Choroid plexus epithelial cell (primary cell): ENCODE results near the gene TSPAN2.
"Not testable (repeated sequence)": the region's sequence is repeated elsewhere in the genome, so short reads cannot be mapped to it uniquely, and the experiment has no call there.

Experiments used
- DNase-seq: peaks from one replicate; pipeline ENCODE4 v3.0.0-alpha.2; 2010; ENCODE audit warnings: low read depth
- H3K4me3 ChIP-seq: 2 replicates; pipeline ENCODE4 v1.5.1; 2011; ENCODE audit warnings: low read depth, mild to moderate bottlenecking, control low read depth, low read length, moderate library complexity
- CTCF ChIP-seq: conservative IDR thresholded peaks from 2 replicates; pipeline ENCODE4 v1.5.1; 2011; ENCODE audit warnings: low read depth, mild to moderate bottlenecking, control low read depth, inconsistent platforms, low read length, moderate library complexity

Gene TSPAN2

GRCh38 chr1:115021145-115021544 lies 68.2 kb downstream of the TSPAN2 start:
- no peak for TF ChIP-seq CTCF
- H3K4me3 ChIP-seq = no peak overlapping the region
- no peak for DNase-seq

GRCh38 chr1:115019549-115019948 lies 69.8 kb downstream of the TSPAN2 start:
- DNase-seq, H3K4me3 ChIP-seq: not testable (repeated sequence)

- no peak for TF ChIP-seq CTCF
- H3K4me3 ChIP-seq = no peak overlapping the region
- no peak for DNase-seq
These were observed 75.5 kb downstream of the TSPAN2 start for GRCh38 chr1:115013792-115014191.

- H3K4me3 ChIP-seq = no peak overlapping the region
- TF ChIP-seq CTCF = no peak
- no peak for DNase-seq
These were observed 76.9 kb downstream of the TSPAN2 start for GRCh38 chr1:115012434-115012833.

GRCh38 chr1:115012006-115012405 lies 77.3 kb downstream of the TSPAN2 start:
- H3K4me3 ChIP-seq = no peak overlapping the region

GRCh38 chr1:115006191-115006590 lies 83.1 kb downstream of the TSPAN2 start:
- no peak for DNase-seq
- TF ChIP-seq CTCF = no peak
- no peak overlapping the region for H3K4me3 ChIP-seq

More at GRCh38 chr1:115012006-115012405, 77.3 kb downstream of the TSPAN2 start:
- TF ChIP-seq CTCF = no peak
- DNase-seq = no peak
